IPS DF 6.9 (cell line): ENCODE data around the gene KLK3.
A peak's percentile ranks its signal among the peaks of the same experiment; 100 is the strongest.

Experiments used
- DNase-seq: peaks from one replicate; pipeline ENCODE4 v3.0.0-alpha.2; 2013; ENCODE audit warnings: low read depth, low spot score
- H3K27ac ChIP-seq: one replicate; pipeline ENCODE4 v1.5.1; 2013; ENCODE audit warnings: low read length, control low read depth
- H3K27me3 ChIP-seq: 2 replicates; pipeline ENCODE4 v1.6.1; 2013; ENCODE audit warnings: mild to moderate bottlenecking, low read length; ENCODE audit not compliant: control insufficient read depth, insufficient read depth
- H3K36me3 ChIP-seq: 2 replicates; pipeline ENCODE4 v1.6.1; 2013; ENCODE audit warnings: low read length; ENCODE audit not compliant: control insufficient read depth, insufficient read depth
- H3K4me1 ChIP-seq: 2 replicates; pipeline ENCODE4 v1.6.1; 2013; ENCODE audit warnings: low read length; ENCODE audit not compliant: control insufficient read depth, insufficient read depth
- H3K4me3 ChIP-seq: 2 replicates; pipeline ENCODE4 v1.5.1; 2013; ENCODE audit warnings: mild to moderate bottlenecking, low read length
- H3K9me3 ChIP-seq: 2 replicates; pipeline ENCODE4 v1.6.1; 2013; ENCODE audit warnings: low read length, inconsistent platforms; ENCODE audit not compliant: control insufficient read depth, insufficient read depth
- WGBS: extraction: QIAGEN DNeasy Blood & Tissue Kit; methylation state at CpG from one replicate; pipeline ENCODE4 v1.1.7; 2013; ENCODE audit warnings: mixed read lengths, missing lambda C conversion rate; ENCODE audit not compliant: insufficient read length, insufficient coverage; 5-methylcytosine and 5-hydroxymethylcytosine counted together

KLK3 gene

DNA sequence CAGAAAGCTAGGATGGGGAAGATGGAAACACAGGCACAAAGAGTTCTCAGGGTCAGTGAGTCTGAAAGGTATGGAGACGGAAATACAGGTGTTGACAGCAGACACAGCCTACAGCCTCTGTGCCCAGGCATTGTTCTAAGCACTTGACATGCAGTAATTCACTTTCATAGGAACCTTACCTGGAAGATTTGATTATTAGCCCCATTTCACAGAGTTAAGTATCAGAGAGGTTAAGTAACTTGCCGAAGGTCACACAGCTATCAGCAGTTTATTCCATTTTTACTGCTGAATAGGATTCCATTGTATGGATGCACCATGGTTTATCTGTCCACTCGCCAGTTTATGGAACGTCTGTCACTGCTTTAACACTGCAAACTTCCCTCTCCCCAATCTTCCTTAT, 43.3 kb downstream of the KLK3 start:
- no peak for DNase-seq
- Histone ChIP-seq H3K27me3 (no peaks in the 10 kb centered on the region), H3K27ac (no peak overlapping the region), H3K36me3 (no peaks in the 10 kb centered on the region), H3K4me3 (no peak overlapping the region), H3K9me3 (peaks cover 4% of the 10 kb centered on the region), H3K4me1 (no peaks in the 10 kb centered on the region)
- WGBS = no CpG with 5 or more reads among the region's 4 CpGs

GRCh38 chr19:50899569-50899968, 44.9 kb downstream of the KLK3 start:
- Histone ChIP-seq H3K4me3 (no peak overlapping the region), H3K4me1 (no peaks in the 10 kb centered on the region), H3K27me3 (no peaks in the 10 kb centered on the region), H3K36me3 (no peaks in the 10 kb centered on the region), H3K27ac (no peak overlapping the region), H3K9me3 (peaks cover 4% of the 10 kb centered on the region)
- WGBS = no CpG with 5 or more reads among the region's 3 CpGs
- no peak for DNase-seq

DNA sequence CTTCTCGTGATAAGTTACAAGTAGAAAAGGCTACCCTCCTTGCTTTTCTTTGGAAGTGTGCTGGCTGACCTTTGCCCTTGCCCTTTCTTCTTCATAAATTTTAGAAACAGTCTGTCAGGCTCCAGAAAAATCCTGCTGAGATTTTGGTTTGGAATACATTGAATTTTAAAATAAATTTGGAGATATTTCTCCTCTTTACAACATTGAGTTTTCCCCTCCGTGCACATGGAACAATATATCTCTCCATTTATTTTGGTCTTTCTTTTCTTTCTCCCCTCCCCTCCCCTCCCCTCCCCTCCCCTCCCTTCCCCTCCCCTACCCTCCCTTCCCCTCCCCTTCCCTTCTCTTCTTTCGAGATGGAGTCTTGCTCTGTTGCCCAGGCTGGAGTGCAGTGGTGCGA, 47.9 kb downstream of the KLK3 start:
- H3K36me3 ChIP-seq = no peaks in the 10 kb centered on the region
- H3K4me3 ChIP-seq = no peak overlapping the region
- H3K27ac ChIP-seq = no peak overlapping the region
- H3K27me3 ChIP-seq = no peaks in the 10 kb centered on the region
- H3K9me3 ChIP-seq = no peaks in the 10 kb centered on the region
- no peak for DNase-seq
- no CpG with 5 or more reads among the region's 4 CpGs for WGBS
- no peaks in the 10 kb centered on the region for H3K4me1 ChIP-seq

GRCh38 chr19:50906217-50906616, 51.5 kb downstream of the KLK3 start:
- no peak overlapping the region for H3K4me3 ChIP-seq
- no peaks in the 10 kb centered on the region for H3K4me1 ChIP-seq
- whole genome bisulfite sequencing = no CpG with 5 or more reads among the region's 5 CpGs
- H3K9me3 ChIP-seq = no peaks in the 10 kb centered on the region
- H3K27ac ChIP-seq = no peak overlapping the region
- H3K27me3 ChIP-seq = peaks cover 2% of the 10 kb centered on the region; the same call in 1 of the 2 replicates
- peak; percentile 35 for DNase-seq
- H3K36me3 ChIP-seq = no peaks in the 10 kb centered on the region

DNA sequence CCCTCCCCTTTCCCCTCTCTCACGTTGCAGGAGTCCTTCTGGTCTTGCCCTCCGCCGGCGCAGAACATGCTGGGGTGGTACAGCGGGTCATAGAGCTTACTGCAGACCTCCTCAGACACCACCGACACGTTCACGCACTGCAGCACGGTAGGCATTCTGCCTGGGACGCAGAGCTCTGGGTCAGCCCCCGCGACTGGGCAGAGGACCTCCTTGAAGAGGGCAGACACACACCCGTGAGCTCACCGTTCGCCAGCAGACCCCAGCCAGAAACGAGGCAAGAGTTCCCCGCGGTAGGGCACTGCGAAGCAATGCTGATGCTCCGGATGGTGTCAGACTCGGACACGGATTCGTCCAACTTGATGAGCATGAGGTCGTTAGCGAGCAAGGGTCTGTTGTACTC, 53.6 kb downstream of the KLK3 start:
- no peaks in the 10 kb centered on the region for H3K4me1 ChIP-seq
- DNase-seq = no peak
- no peaks in the 10 kb centered on the region for H3K9me3 ChIP-seq
- no peaks in the 10 kb centered on the region for H3K36me3 ChIP-seq
- no peak overlapping the region for H3K4me3 ChIP-seq
- no peak overlapping the region for H3K27ac ChIP-seq
- peaks cover 8% of the 10 kb centered on the region; the same call in 1 of the 2 replicates for H3K27me3 ChIP-seq
- WGBS = no CpG with 5 or more reads among the region's 25 CpGs

DNA sequence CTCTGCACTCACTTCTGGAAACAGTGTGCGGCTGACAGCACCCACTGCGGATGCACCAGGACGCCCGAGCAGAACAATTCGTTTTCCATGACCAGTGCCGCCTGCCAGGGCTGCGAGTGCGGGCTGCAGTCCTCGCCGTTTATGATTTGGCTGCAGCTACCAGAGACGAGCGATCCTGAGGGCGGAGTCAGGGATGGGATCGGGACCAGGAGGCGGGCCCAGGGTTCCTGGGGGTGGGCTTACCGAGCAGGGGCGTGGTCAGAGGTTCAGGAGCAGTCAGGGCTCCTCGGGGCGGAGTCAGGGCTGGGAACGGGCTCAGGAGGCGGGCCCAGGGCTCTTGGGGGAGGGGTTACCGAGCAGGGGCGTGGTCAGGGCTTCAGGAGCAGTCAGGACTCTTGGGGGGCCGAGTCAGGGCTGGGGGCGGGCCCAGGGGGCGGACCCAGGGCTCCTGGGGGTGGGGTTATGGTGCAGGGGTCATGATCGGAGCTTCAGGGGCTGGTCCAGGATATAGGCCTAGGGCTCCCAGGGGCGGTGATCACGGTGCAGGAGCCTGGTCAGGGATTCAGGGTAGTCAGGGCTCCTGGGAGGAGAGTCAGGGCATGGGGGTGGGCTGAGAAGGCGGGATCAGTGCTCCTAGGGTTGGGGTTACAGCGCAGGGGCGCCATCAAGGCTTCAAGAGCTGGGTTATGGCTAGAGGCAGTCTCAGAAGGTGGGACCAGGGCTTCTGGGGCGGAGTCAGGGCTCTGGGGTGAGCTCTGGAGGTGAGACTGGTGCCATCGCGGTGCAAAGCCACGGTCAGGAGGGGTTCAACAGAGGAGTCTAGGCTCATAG, 54.7 kb downstream of the KLK3 start:
- WGBS = no CpG with 5 or more reads among the region's 36 CpGs
- peak overlapping the region; percentile 45; the same call in 1 of the 2 replicates for H3K4me3 ChIP-seq
- DNase-seq = peak; percentile 77
- no peaks in the 10 kb centered on the region for H3K9me3 ChIP-seq
- H3K27ac ChIP-seq = no peak overlapping the region
- peaks cover 8% of the 10 kb centered on the region; the same call in 1 of the 2 replicates for H3K27me3 ChIP-seq
- H3K4me1 ChIP-seq = no peaks in the 10 kb centered on the region
- no peaks in the 10 kb centered on the region for H3K36me3 ChIP-seq
